Right renal pelvis (tissue), 4 donors: Measurements from ENCODE around the gene EHD1. TPM values are rescaled to one million over a fixed set of nuclear protein-coding genes. Genes with fewer than 3 reads are reported as not detected.
A peak's percentile ranks its signal among the peaks of the same experiment; 100 is the strongest.

Source experiments
- DNase-seq, 4 donors: peaks; one replicate each; pipeline ENCODE4 v3.0.0-alpha.2; 2013; ENCODE audit warnings: low read depth in 4 of 4, low spot score in 3 of 4, missing footprints in 1 of 4
- polyA plus RNA-seq, 4 donors: library from polyadenylated mRNA; unstranded; fragments of 120-200 nt; gene quantifications; one replicate each; pipeline ENCODE4 v1.2.1, GENCODE V29; 2013; ENCODE audit not compliant: insufficient read length in 4 of 4

The EHD1 gene
- 10 to 100 TPM; 54.1 to 69.5 (median 60.5) TPM for polyA plus RNA-seq

GRCh38 chr11:64878494-64879243 is at the start of gene EHD1:
EHD1 (minus strand) TSS chr11:64878621; CDS start chr11:64878464, 157 bp downstream.
- peak; percentile 96 to 98 (median 97) for DNase-seq

DNA sequence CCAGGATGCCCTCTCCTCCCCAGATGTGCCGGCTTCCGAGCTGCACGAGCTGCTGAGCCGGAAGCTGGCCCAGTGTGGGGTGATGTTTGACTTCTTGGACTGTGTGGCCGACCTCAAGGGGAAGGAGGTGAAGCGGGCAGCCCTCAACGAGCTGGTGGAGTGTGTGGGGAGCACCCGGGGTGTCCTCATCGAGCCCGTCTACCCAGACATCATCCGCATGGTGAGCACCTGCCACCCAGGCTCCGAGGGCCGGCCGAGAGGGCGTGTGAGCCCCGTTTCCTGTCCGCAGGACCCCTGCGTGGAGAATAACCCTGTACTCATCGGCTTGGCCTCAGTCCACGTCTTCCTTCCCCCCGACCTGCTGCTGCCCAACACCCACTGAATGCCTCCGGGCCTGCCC is 48.3 kb upstream of the EHD1 start:
- DNase-seq = no peak

DNA sequence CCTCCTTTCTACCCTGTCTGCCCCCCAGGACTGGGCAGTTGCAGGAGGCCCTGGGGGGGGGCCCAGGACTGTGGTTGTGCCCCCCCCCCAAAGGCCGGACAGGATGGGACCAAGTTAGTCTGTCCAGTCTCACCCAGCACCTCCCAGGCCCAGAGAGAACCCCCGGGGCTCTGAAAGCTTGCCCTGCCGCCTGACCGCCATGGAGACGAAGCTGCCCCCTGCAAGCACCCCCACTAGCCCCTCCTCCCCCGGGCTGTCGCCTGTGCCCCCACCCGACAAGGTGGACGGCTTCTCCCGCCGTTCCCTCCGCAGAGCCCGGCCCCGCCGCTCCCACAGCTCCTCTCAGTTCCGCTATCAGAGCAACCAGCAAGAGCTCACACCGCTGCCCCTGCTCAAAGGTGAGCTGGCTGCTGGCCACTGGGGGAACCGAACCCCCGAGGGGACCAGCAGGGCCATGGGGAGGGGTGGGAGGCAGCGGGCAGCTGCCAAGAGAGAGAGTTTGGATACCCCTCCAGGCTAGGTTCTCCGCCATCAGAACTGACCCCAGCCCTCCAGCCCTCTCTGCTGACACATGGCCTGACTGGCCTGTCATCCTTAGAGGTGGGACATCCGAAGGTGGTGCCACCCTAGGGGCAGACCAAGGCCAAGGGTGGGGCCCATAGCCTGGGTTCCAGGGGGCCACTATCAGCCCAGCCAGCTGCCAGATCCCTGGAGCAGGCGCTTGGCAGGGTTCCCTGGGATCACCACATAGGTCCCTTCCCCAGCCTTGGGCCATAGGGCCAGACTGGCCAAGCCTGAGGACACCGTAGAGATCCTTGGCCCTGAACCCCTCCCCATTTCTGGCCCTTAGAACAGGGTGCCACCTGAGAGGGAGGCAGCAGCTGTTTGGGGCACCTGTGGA is 47.4 kb upstream of the EHD1 start:
- DNase-seq = no peak

GRCh38 chr11:64924910-64925284 is 46.5 kb upstream of the EHD1 start:
- DNase-seq = no peak

DNA sequence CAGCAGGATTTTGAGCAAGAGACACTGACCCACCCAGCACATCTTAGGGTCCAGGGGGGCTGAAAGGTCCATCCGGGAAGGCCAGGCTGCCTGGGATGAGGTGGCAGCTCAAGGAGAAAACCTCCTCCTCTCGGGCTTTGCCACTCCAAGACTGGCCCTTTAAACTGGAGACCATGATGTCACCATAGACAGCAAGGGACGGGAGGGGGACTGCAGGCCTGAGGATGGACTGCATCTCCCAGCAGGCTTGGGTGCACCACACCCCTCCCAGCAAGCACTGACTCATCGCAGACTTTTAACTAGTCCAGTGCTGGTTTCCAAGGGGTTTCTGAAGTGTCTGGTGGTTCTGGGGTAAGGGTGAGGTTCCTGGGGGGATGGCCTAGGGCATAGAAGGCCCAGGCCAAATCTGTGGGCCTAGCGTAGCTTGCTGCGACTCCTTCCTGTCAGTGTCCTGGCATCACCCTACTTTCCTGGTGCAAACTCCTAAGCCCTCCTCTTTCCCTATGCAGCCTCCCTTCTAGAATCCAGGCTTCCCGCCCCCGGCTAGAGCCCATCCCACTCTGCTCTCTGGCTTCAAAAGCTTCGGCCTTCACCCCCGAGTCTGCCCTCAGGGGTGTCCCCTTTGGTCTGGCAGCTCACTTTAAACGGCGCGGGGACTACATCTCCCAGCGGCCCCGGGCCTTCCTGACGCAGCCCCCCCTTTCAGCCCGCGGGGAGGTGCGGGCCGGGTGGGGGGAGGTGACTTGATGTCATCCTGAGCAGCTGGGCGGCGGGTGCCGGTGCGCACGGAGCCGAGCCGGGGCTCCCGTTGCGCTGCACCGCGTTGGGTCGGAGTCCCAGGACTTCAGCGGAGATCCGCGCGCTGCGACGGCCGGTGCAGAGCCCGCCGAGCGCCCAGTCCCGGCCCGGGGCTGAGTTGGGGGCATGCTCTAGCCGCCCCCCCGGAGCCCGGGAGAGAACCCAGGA is 45.8 kb upstream of the EHD1 start, which contains the start of gene PPP2R5B:
Gene PPP2R5B (plus strand): TSS at position 746 of the 966 bp plus-strand sequence. CDS start 1,046 bp downstream, outside the sequence.
- DNase-seq = peak; percentile 74 to 80 (median 78)

DNA sequence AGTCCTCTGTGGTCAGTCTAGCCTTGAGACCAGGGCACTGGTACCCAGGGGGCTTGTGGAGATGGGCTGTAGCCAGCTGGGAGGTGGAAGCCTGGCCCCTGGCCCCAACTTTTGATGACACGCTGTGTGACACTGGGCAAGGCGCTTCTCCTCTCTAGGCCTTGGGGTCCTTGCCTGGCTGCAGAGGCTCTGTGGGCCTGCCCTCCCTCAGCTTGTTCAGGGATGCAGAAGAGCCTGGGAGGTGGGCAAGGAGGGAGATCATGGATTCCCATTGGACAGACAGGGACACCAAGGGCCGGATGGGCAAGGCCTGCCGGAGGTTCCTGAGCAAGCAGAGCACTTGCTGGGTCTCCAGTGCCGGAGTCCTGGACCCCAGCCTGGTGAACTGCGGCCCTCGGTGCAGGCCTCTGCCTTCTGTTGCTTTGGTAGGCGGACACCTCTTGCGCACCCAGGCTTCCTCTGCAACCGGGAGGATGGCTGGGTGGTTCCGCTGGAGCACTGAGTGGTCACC is 44.8 kb upstream of the EHD1 start:
- no peak for DNase-seq

DNA sequence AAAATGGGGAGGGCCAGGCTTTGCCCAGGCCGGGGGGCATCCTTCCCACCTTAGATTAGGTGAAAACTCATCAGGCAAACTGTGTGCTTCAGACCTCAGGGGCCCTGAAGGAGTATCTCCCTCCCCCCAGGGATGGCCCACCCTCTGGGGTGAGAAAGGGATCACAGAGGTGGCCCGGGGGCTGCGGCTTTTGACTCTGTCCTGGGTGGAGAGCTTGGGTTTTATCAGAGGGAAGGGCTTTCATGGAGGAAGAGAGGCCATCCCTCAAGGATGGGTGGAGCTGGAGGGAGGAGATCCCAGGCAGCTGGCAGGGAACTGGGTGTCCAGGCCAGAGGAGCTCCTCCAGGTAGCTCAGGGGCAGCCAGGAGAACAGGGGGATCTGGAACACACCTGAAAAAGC is 43.0 kb upstream of the EHD1 start:
- no peak for DNase-seq

- DNase-seq = no peak
These were observed 41.7 kb upstream of the EHD1 start for GRCh38 chr11:64920124-64920523.

DNA sequence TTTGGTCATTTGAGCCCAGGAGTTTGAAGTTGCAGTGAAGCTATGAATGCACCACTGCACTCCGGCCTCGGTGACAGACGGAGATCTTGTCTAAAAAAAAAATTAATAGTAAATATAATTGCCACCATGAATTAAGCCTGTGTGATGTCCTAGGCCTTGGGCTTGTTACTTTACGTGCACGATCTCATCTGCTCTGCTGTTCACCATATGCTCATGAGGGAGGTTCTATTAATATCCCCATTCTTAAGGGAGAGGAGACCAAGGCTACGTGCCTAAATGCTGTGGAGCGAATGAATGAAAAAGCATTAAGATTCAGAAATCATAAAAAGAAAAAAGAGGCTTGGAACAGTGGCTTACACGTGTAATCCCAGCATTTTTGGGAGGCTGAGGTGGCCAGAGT is 41.2 kb upstream of the EHD1 start:
- DNase-seq = no peak

DNA sequence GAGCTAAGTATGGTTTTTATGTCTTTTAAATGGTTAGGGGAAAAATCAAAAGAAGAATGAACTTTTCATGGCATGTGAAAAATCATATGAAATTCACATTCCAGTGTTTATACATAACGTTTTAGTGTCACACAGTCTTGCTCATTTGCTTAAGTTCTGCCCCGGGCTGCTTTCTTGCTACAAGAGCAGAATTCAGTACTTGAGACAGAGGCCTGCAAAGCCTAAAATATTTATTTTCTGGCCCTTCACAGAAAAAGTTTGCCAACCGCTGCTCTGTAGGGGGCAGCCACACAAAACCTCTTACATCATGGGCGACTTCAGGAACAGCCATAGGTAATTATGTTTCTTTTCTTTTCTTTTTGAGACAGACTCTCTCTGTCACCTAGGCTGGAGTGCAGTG is 39.6 kb upstream of the EHD1 start:
- DNase-seq = no peak

- no peak for DNase-seq
These were observed 39.2 kb upstream of the EHD1 start for GRCh38 chr11:64917663-64917995.

DNA sequence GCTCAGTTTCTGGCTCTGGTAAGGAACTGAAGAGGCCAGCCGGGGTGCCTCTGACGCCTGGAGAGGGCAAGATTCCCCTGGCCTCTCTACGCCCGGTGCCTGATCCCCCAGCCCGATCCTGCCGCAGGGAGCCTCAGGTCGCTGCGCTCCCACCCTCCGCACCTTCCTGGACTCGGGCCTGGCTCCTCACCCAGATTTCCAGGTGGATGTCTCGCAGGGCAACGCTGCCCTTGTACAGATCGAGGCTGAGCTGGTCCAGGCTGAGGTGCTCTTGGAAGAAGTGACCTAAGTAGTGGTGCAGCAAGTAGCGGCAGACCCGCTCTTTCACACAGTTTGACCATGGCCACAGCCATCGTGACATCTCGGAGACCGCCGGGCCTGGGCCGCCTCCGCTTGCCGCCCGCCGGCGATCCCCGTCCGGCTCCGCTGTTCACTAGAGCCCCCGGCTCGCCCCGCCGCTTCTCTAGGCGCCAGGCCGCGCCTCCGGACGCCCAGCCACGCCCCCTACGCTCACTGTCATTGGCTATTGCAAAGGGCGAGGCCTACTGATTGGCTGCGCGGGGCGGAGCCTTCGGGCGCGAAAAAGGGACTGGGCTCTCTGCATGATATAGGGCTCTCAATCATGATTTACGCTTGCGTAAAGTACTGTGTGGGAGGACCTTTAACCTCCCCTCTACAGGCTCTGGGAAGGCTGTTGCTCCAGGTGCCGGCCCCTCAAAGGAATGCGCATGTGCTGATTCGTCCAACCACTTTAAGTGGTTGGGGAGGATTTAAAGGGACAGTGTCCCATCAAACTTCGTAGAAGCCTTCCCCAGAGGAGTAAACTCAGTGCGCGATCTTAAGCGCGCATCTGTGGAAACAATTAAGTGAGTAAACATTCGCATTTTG is 38.6 kb upstream of the EHD1 start, which contains the start of gene ATG2A:
Gene ATG2A (minus strand): TSS at position 435 of the 888 bp plus-strand sequence. CDS start 74 bp downstream, at position 361.
- DNase-seq = peak; percentile 97 to 99 (median 99)

GRCh38 chr11:64916040-64916774 is 37.8 kb upstream of the EHD1 start:
- DNase-seq = no peak

DNA sequence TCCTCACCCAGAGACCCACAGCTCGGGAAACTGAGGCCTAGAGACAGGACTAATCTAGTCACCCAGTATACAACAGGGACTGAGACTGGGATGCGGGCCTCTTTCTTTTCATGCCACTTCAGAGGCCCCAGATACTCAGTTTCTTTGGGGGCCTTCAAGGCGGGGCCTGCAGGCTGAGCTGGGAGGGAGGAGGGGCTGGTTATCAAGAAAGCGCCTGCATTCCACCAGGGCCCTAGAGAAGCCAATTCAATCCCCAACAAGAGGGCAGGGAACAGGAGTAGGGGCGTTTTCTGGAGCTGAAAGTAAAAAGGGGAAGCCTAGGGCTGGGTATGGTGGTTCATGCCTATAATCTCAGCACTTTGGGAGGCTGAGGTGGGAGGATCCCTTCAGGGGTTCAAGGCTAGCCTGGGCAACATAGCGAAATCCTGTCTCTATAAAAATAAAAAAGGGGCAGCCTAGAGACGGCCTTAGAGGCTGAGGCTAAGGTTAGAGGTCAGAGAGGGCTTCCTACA is 37.0 kb upstream of the EHD1 start:
- DNase-seq = no peak

GRCh38 chr11:64914123-64914522 is 35.7 kb upstream of the EHD1 start:
- DNase-seq = no peak

DNA sequence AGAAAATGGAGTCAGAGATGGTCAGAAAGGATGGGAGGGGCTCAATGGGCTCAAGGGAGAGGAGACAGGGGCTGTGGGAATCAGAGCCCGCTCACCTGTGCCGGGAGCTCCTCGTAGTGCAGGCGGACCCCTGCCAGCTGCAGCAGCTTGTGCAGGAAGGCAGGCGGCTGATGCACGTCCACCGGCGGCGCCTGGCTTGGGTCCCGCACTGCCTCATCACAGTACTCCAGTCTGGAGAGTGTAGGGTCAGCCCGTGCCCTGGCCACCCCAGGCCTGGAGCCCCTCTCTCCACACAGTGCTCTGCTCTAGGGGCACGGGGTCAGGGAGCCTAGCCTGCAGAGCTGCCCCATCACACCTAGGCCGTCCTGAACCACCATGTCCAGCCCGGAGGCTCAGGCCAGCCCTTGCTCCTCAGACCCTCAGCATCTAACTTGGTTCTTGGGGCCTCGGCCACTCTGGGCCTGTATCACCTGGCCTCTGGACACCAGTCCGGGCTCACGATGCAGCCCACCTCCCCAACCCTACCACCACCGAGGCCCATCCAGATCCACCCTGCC is 34.8 kb upstream of the EHD1 start:
- no peak for DNase-seq

- no peak for DNase-seq
These were observed 33.3 kb upstream of the EHD1 start for GRCh38 chr11:64911689-64912088.

DNA sequence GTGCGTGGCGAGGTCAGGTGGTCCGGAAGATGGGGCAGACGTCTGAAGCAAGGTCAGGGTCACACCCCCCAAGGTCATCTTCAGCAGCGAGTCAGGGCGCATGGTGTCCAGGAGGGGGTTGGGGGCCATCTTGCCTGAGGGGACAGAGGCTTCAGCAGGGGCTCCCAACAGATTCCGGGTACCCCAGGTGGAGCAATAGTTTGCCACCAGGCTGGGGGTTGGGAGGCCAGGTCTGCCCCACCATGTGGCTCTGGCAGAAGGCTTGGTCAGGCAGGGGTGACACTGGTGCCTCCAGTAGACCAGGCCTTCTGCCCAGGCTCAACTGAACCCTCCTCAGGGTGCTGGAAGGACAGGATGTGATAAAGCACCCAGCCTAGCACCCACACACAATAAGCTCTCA is 32.7 kb upstream of the EHD1 start:
- no peak for DNase-seq
